ENCODE data around the gene USP25.

- TF ChIP-seq CTCF (IDR thresholded peaks at IDR 0.05) (no peak), POLR2A (IDR thresholded peaks at IDR 0.05) (no peak)
Measured at GRCh38 chr21:15853126-15853525, 123.3 kb downstream of the USP25 start.
